Osteocyte (in vitro differentiated cells): ENCODE measurements around the gene AFAP1. TPM values are rescaled to one million over a fixed set of nuclear protein-coding genes. Genes with fewer than 3 reads are reported as not detected.

ENCODE experiments used
- DNase-seq: peaks from one replicate; pipeline ENCODE4 v3.0.0; 2021; ENCODE audit warnings: mixed read lengths; ENCODE audit not compliant: unreplicated experiment; ENCODE audit errors: extremely low spot score
- H3K27ac Mint-ChIP-seq: one replicate; pipeline ENCODE4 v1.8.0; 2021; ENCODE audit warnings: mild to moderate bottlenecking, mixed read lengths; ENCODE audit not compliant: unreplicated experiment
- H3K27me3 Mint-ChIP-seq: one replicate; pipeline ENCODE4 v1.8.0; 2021; ENCODE audit warnings: mixed read lengths; ENCODE audit not compliant: unreplicated experiment
- H3K36me3 Mint-ChIP-seq: one replicate; pipeline ENCODE4 v1.8.0; 2021; ENCODE audit warnings: mixed read lengths; ENCODE audit not compliant: unreplicated experiment
- H3K4me1 Mint-ChIP-seq: one replicate; pipeline ENCODE4 v1.8.0; 2021; ENCODE audit warnings: mixed read lengths; ENCODE audit not compliant: unreplicated experiment
- H3K4me3 Mint-ChIP-seq: one replicate; pipeline ENCODE4 v1.8.0; 2021; ENCODE audit warnings: mild to moderate bottlenecking, moderate library complexity, mixed read lengths; ENCODE audit not compliant: unreplicated experiment
- H3K9me3 Mint-ChIP-seq: one replicate; pipeline ENCODE4 v1.8.0; 2021; ENCODE audit warnings: mixed read lengths; ENCODE audit not compliant: unreplicated experiment
- CTCF ChIP-seq: fragments of 200-600 bp; sonication (generic); IDR thresholded peaks from 2 replicates; pipeline ENCODE4 v1.5.0; 2021; ENCODE audit warnings: antibody characterized with exemption, mild to moderate bottlenecking, moderate library complexity
- total RNA-seq: library from RNA; stranded (reverse); gene quantifications from 2 replicates; pipeline ENCODE4 v1.2.1, GENCODE V29; 2021

AFAP1 gene
- total RNA-seq, 1 donor from 2014 or later: 66.9 TPM

- peaks cover 88% of the 10 kb centered on the region for H3K4me1 Mint-ChIP-seq
- no peak for TF ChIP-seq CTCF
- H3K27ac Mint-ChIP-seq: peak overlapping the region; percentile 97
- no peaks in the 10 kb centered on the region for H3K9me3 Mint-ChIP-seq
- no peaks in the 10 kb centered on the region for H3K27me3 Mint-ChIP-seq
- DNase-seq: no peak
- H3K36me3 Mint-ChIP-seq: no peaks in the 10 kb centered on the region
- peak overlapping the region; percentile 55 for H3K4me3 Mint-ChIP-seq
These were observed 38.3 kb downstream of the AFAP1 start for GRCh38 chr4:7901311-7901885.

- TF ChIP-seq CTCF: no peak
- H3K36me3 Mint-ChIP-seq: peaks cover under 1% of the 10 kb centered on the region
- no peak for DNase-seq
- no peak overlapping the region for H3K4me3 Mint-ChIP-seq
- H3K4me1 Mint-ChIP-seq: peaks cover 79% of the 10 kb centered on the region
- H3K27ac Mint-ChIP-seq: peak overlapping the region; percentile 79
- no peaks in the 10 kb centered on the region for H3K27me3 Mint-ChIP-seq
- H3K9me3 Mint-ChIP-seq: no peaks in the 10 kb centered on the region
These were observed 39.2 kb downstream of the AFAP1 start for GRCh38 chr4:7900334-7900909.

GRCh38 chr4:7899184-7899869 lies 40.3 kb downstream of the AFAP1 start:
- H3K36me3 Mint-ChIP-seq: peaks cover 4% of the 10 kb centered on the region
- no peaks in the 10 kb centered on the region for H3K27me3 Mint-ChIP-seq
- no peak overlapping the region for H3K4me3 Mint-ChIP-seq
- no peaks in the 10 kb centered on the region for H3K9me3 Mint-ChIP-seq
- TF ChIP-seq CTCF: no peak
- peaks cover 76% of the 10 kb centered on the region for H3K4me1 Mint-ChIP-seq
- no peak overlapping the region for H3K27ac Mint-ChIP-seq
- no peak for DNase-seq

- H3K4me1 Mint-ChIP-seq: peaks cover 68% of the 10 kb centered on the region
- peak overlapping the region; percentile 57 for H3K27ac Mint-ChIP-seq
- H3K27me3 Mint-ChIP-seq: no peaks in the 10 kb centered on the region
- H3K9me3 Mint-ChIP-seq: no peaks in the 10 kb centered on the region
- TF ChIP-seq CTCF: no peak
- H3K4me3 Mint-ChIP-seq: no peak overlapping the region
- H3K36me3 Mint-ChIP-seq: peaks cover 4% of the 10 kb centered on the region
- DNase-seq: no peak
These were observed 41.3 kb downstream of the AFAP1 start for GRCh38 chr4:7898385-7898784.

- H3K4me3 Mint-ChIP-seq: no peak overlapping the region
- peak overlapping the region; percentile 0 for H3K27ac Mint-ChIP-seq
- no peaks in the 10 kb centered on the region for H3K27me3 Mint-ChIP-seq
- H3K4me1 Mint-ChIP-seq: peaks cover 67% of the 10 kb centered on the region
- no peaks in the 10 kb centered on the region for H3K9me3 Mint-ChIP-seq
- H3K36me3 Mint-ChIP-seq: peaks cover 4% of the 10 kb centered on the region
- no peak for TF ChIP-seq CTCF
- no peak for DNase-seq
These were observed 41.9 kb downstream of the AFAP1 start for GRCh38 chr4:7897811-7898210.
